B cell (primary cell): ENCODE results near the gene TXNRD1. TPM values are rescaled to one million over a fixed set of nuclear protein-coding genes. Genes with fewer than 3 reads are reported as not detected.

Experiments
- ATAC-seq: fragments of 200-7000 bp; cut with Tn5 transposase; one replicate; pipeline ENCODE4 v1.10.0; 2021; ENCODE audit warnings: low read depth, mild to moderate bottlenecking, moderate number of reproducible peaks, moderate library complexity
- CTCF ChIA-PET: fragments of 350-600 bp; sonication (Branson Sonifier 250); formaldehyde crosslinking; loops from one replicate; lab custom pipeline; 2021; ENCODE audit warnings: antibody characterized with exemption, inconsistent platforms; lab: Charles Lee
- POLR2A ChIA-PET: fragments of 350-600 bp; sonication (Branson Sonifier 250); formaldehyde crosslinking; loops from one replicate; lab custom pipeline; 2021; ENCODE audit warnings: antibody characterized with exemption; lab: Charles Lee
- DNase-seq: peaks from one replicate; pipeline ENCODE4 v3.0.0; 2013
- H2AFZ ChIP-seq: 2 replicates; pipeline ENCODE4 v1.6.1; 2012; ENCODE audit warnings: mild to moderate bottlenecking, low read depth, low read length; ENCODE audit not compliant: insufficient read depth, poor library complexity, severe bottlenecking
- H3K27ac ChIP-seq, 2 donors: 1 replicate in 1 of 2; 2 replicates in 1 of 2; pipeline ENCODE4 v1.5.1; 2012 to 2013; ENCODE audit warnings: low read length in 2 of 2, mild to moderate bottlenecking in 2 of 2, moderate library complexity in 1 of 2
- H3K27me3 ChIP-seq, 4 experiments: fragments of 200-600 bp in 1 of 4; sonication (generic) in 1 of 4; replicated peaks in 1 of 4; 1 replicate in 2 of 4; 2 replicates in 2 of 4; pipeline versions ENCODE4 v1.6.1 to v1.7.0; 2013 to 2016; ENCODE audit warnings: low read length in 3 of 4, mild to moderate bottlenecking in 2 of 4, mixed read lengths in 1 of 4, moderate library complexity in 1 of 4; ENCODE audit not compliant: insufficient read depth in 4 of 4, control insufficient read depth in 3 of 4; ENCODE audit errors: control extremely low read depth in 1 of 4
- H3K36me3 ChIP-seq, 2 experiments: replicated peaks in 1 of 2; 1 replicate in 1 of 2; 2 replicates in 1 of 2; pipeline versions ENCODE4 v1.6.1 to v1.7.1; 2013; ENCODE audit warnings: low read length in 1 of 2; ENCODE audit not compliant: insufficient read depth in 2 of 2, control insufficient read depth in 1 of 2; ENCODE audit errors: control extremely low read depth in 1 of 2, extremely low read depth in 1 of 2
- H3K4me1 ChIP-seq, 2 donors: fragments of 200-600 bp in 1 of 2; sonication (generic) in 1 of 2; 1 replicate in 1 of 2; 2 replicates in 1 of 2; pipeline versions ENCODE4 v1.5.1 to v1.6.1; 2013 to 2017; ENCODE audit warnings: low read length in 2 of 2; ENCODE audit not compliant: control insufficient read depth in 2 of 2, insufficient read depth in 2 of 2
- H3K4me2 ChIP-seq: replicated peaks from 2 replicates; pipeline ENCODE3; 2012; ENCODE audit warnings: mild to moderate bottlenecking, low read depth, low read length; ENCODE audit not compliant: poor library complexity, severe bottlenecking
- H3K4me3 ChIP-seq, 5 experiments: fragments of 200-600 bp in 1 of 5; sonication (generic) in 1 of 5; 1 replicate in 3 of 5; 2 replicates in 2 of 5; pipeline versions ENCODE4 v1.5.1 to v1.7.0; 2011 to 2016; ENCODE audit warnings: low read length in 4 of 5, mild to moderate bottlenecking in 4 of 5, low read depth in 2 of 5, control low read depth in 1 of 5, moderate library complexity in 1 of 5; ENCODE audit not compliant: insufficient read depth in 1 of 5; ENCODE audit errors: control extremely low read depth in 1 of 5, extremely low read depth in 1 of 5
- H3K79me2 ChIP-seq: fragments of 200-600 bp; sonication (generic); one replicate; pipeline ENCODE4 v1.6.0; 2016; ENCODE audit warnings: low read length; ENCODE audit not compliant: control insufficient read depth, insufficient read depth
- H3K9ac ChIP-seq: fragments of 200-600 bp; sonication (generic); 2 replicates; pipeline ENCODE4 v1.6.1; 2017; ENCODE audit warnings: mild to moderate bottlenecking, low read length, moderate library complexity
- H3K9me3 ChIP-seq, 3 donors: one replicate each; pipeline versions ENCODE4 v1.6.1 to v1.7.1; 2013; ENCODE audit warnings: low read length in 2 of 3; ENCODE audit not compliant: control insufficient read depth in 2 of 3, insufficient read depth in 1 of 3; ENCODE audit errors: control extremely low read depth in 1 of 3
- H4K20me1 ChIP-seq: 2 replicates; pipeline ENCODE4 v1.6.0; 2012; ENCODE audit warnings: mild to moderate bottlenecking, low read length; ENCODE audit not compliant: insufficient read depth, control insufficient read depth, poor library complexity, severe bottlenecking
- H3K27ac Mint-ChIP-seq: one replicate; pipeline ENCODE4 v1.8.0; 2021; ENCODE audit warnings: mixed read lengths
- H3K27me3 Mint-ChIP-seq: one replicate; pipeline ENCODE4 v1.8.0; 2021; ENCODE audit warnings: mixed read lengths
- H3K4me1 Mint-ChIP-seq: one replicate; pipeline ENCODE4 v1.8.0; 2021; ENCODE audit warnings: mixed read lengths
- H3K4me3 Mint-ChIP-seq: one replicate; pipeline ENCODE4 v1.8.0; 2021; ENCODE audit warnings: mixed read lengths
- H3K9me3 Mint-ChIP-seq: one replicate; pipeline ENCODE4 v1.8.0; 2022; ENCODE audit warnings: mixed read lengths; ENCODE audit not compliant: insufficient read depth
- CTCF ChIP-seq: fragments of 200-600 bp; IDR thresholded peaks from one replicate; pipeline ENCODE4 v1.8.0; 2022; ENCODE audit warnings: antibody characterized with exemption, mild to moderate bottlenecking
- EZH2 ChIP-seq: IDR thresholded peaks from 2 replicates; pipeline ENCODE4 v1.6.1; 2012; ENCODE audit warnings: borderline replicate concordance, low read depth, mild to moderate bottlenecking, moderate library complexity, low read length; ENCODE audit not compliant: insufficient read depth, poor library complexity, severe bottlenecking
- WGBS: methylation state at CpG from one replicate; pipeline ENCODE4 v1.1.5; 2013; ENCODE audit warnings: missing lambda C conversion rate; ENCODE audit not compliant: insufficient coverage; 5-methylcytosine and 5-hydroxymethylcytosine counted together
- intact Hi-C: fragments of 100-400 bp; cut with micrococcal nuclease; formaldehyde crosslinking; loops from one replicate; pipeline ENCODE4 v1.10.0; 2022
- polyA plus RNA-seq: library from polyadenylated mRNA; depleted of rRNA; stranded (reverse); fragments of >200 nt; gene quantifications from 2 replicates; pipeline ENCODE4 v1.2.3, GENCODE V29; 2012
- total RNA-seq, 2 donors: library from RNA; stranded (reverse); fragments of 120-200 nt in 1 of 2; gene quantifications; 1 replicate in 1 of 2; 2 replicates in 1 of 2; pipeline versions ENCODE4 v1.2.3 to v1.2.4, GENCODE V29; 2013 to 2022

TXNRD1 gene
- total and polyA plus RNA-seq, 2 donors (not counting 1 experiment from before 2014, with no cell fraction given) = 10.1 to 44.6 TPM

DNA sequence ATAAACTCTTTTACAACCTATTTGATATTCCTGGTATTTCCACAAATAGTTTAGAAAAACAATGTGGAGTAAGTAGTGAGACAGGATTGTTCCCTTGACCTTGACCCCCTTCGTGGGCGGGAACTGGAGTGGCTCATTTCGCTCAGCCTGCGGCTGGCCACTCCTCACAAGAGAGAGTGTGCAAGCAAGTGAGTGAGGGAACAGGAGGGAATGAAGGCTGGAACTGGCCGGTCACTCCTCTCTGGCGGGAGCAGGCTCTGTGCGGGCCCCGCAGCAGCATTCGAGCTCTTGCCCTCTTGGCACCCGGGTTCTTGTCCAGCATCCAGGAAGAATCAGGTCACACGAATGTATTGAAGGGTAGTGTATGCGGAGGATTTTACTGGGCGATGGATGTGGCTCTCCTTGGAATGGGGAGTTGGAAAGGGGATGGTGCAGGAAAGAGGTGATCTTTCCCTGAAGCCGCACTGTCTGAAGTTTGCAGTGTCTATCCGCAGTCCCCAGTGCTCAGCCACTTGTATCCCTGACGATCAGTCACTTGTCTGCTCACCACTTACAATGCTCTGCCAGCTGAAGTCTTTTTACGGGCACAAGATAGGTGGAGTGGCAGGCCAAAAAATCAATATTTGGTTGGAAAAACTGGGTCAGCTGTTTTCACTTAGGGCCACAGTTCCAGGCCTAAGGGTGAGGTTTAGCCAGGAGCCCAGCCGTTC lies 28.0 kb upstream of the TXNRD1 start:
- peaks cover 12% of the 10 kb centered on the region for H3K27me3 Mint-ChIP-seq
- Histone ChIP-seq H3K27me3 (peaks cover 0 to 2% (median 0%) of the 10 kb centered on the region in 4 experiments), H3K4me1 (no peaks in the 10 kb centered on the region), H3K4me2 (no peak overlapping the region), H2AFZ (no peak overlapping the region), H4K20me1 (no peaks in the 10 kb centered on the region), H3K9ac (no peak overlapping the region), H3K27ac (no peak overlapping the region), H3K36me3 (no peaks in the 10 kb centered on the region), H3K79me2 (no peaks in the 10 kb centered on the region), H3K9me3 (peaks cover 0 to 11% (median 10%) of the 10 kb centered on the region in 3 donors), H3K4me3 (no peak overlapping the region)
- no peak overlapping the region for H3K27ac Mint-ChIP-seq
- DNase-seq (no peak), ATAC-seq (no peak)
- POLR2A ChIA-PET = no interaction called here
- TF ChIP-seq CTCF = no peak
- TF ChIP-seq EZH2 = no peak
- CTCF ChIA-PET = no interaction called here
- 100% methylated on average over 17 of the region's 18 CpGs for WGBS
- H3K9me3 Mint-ChIP-seq = peaks cover 8% of the 10 kb centered on the region
- H3K4me3 Mint-ChIP-seq = no peak overlapping the region
- no peaks in the 10 kb centered on the region for H3K4me1 Mint-ChIP-seq
- intact Hi-C loops = no loop called here

- no peak for ATAC-seq
Measured at GRCh38 chr12:104188534-104188933, 27.0 kb upstream of the TXNRD1 start.

More at GRCh38 chr12:104188534-104188933, 27.0 kb upstream of the TXNRD1 start:
- Histone ChIP-seq H3K79me2 (no peaks in the 10 kb centered on the region), H3K4me2 (no peak overlapping the region), H4K20me1 (no peaks in the 10 kb centered on the region), H2AFZ (no peak overlapping the region), H3K9ac (no peak overlapping the region), H3K36me3 (no peaks in the 10 kb centered on the region), H3K9me3 (peaks cover 0 to 11% (median 10%) of the 10 kb centered on the region in 3 donors), H3K27me3 (peaks cover 0 to 2% (median 0%) of the 10 kb centered on the region in 4 experiments), H3K4me1 (no peaks in the 10 kb centered on the region), H3K4me3 (no peak overlapping the region), H3K27ac (no peak overlapping the region)
- no peaks in the 10 kb centered on the region for H3K4me1 Mint-ChIP-seq
- TF ChIP-seq EZH2 (no peak), CTCF (no peak)
- DNase-seq = no peak
- peaks cover 9% of the 10 kb centered on the region for H3K27me3 Mint-ChIP-seq
- intact Hi-C loops = no loop called here
- H3K9me3 Mint-ChIP-seq = peaks cover 6% of the 10 kb centered on the region
- ChIA-PET CTCF (no interaction called here), POLR2A (no interaction called here)
- no peak overlapping the region for H3K27ac Mint-ChIP-seq
- H3K4me3 Mint-ChIP-seq = no peak overlapping the region
- 100% methylated on average over 2 of the region's 3 CpGs for WGBS
